ENCODE data around the gene FBXW8. TPM values are rescaled to one million over a fixed set of nuclear protein-coding genes. Genes with fewer than 3 reads are reported as not detected.

Gene FBXW8
- total RNA-seq, 1 donor from 2014 or later: 40.0 TPM

DNA sequence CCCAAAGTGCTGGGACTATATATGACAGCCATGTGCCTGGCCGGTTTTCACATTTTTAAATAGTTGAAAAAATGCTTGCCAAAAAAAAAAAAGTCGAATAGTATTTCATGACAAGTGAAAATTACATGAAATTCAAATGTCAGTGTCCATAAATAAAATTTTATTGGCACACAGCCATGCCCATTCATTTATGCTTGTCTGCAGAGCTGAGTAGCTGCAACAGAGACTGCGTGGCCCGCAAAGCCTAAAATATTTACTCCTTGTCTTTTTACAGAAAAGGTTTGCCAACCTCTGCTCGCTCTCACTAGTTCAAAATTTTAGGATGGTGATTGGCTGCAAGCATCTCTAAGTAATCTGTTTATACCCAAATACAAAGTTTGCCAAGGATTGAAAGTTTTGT, 139.3 kb downstream of the FBXW8 start:
- Mint-ChIP-seq H3K9me3 (no peaks in the 10 kb centered on the region), H3K4me1 (peaks cover 10% of the 10 kb centered on the region), H3K27me3 (ENCODE audit: low read depth) (no peaks in the 10 kb centered on the region), H3K27ac (no peak overlapping the region), H3K4me3 (no peak overlapping the region), H3K36me3 (no peaks in the 10 kb centered on the region)
- no peak for DNase-seq (ENCODE audit: low spot score in 2 of 2, unreplicated experiment in 2 of 2)
- TF ChIP-seq, protein P1, sequence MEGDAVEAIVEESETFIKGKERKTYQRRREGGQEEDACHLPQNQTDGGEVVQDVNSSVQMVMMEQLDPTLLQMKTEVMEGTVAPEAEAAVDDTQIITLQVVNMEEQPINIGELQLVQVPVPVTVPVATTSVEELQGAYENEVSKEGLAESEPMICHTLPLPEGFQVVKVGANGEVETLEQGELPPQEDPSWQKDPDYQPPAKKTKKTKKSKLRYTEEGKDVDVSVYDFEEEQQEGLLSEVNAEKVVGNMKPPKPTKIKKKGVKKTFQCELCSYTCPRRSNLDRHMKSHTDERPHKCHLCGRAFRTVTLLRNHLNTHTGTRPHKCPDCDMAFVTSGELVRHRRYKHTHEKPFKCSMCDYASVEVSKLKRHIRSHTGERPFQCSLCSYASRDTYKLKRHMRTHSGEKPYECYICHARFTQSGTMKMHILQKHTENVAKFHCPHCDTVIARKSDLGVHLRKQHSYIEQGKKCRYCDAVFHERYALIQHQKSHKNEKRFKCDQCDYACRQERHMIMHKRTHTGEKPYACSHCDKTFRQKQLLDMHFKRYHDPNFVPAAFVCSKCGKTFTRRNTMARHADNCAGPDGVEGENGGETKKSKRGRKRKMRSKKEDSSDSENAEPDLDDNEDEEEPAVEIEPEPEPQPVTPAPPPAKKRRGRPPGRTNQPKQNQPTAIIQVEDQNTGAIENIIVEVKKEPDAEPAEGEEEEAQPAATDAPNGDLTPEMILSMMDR (IDR thresholded peaks at IDR 0.05; ENCODE audit: unreplicated experiment): no peak

DNA sequence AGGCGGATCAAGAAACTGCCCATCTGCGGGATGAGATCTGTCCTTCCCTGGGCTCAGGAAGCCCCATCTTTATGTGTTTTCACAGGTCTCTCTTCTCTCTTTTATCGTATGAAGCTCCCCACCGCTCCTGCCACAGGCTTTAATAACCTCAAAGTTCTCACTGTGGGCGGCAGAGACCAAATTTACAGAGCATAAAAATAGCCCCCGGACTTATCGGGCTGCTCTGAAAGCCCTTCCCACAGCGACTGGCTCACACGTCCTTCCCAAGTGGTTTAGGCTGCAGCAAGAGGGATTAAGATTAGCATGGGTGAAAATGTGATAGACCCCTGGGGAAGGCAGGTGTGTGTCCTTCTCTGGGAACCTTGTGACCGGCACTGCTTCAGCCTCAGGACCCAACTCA, 140.6 kb downstream of the FBXW8 start:
- peaks cover 10% of the 10 kb centered on the region for H3K4me1 Mint-ChIP-seq
- no peaks in the 10 kb centered on the region for H3K27me3 Mint-ChIP-seq (ENCODE audit: low read depth)
- H3K36me3 Mint-ChIP-seq: no peaks in the 10 kb centered on the region
- no peak overlapping the region for H3K4me3 Mint-ChIP-seq
- H3K9me3 Mint-ChIP-seq: no peaks in the 10 kb centered on the region
- TF ChIP-seq, protein P1 (IDR thresholded peaks at IDR 0.05; ENCODE audit: unreplicated experiment): no peak
- H3K27ac Mint-ChIP-seq: no peak overlapping the region
- DNase-seq (ENCODE audit: low spot score in 2 of 2, unreplicated experiment in 2 of 2): no peak

DNA sequence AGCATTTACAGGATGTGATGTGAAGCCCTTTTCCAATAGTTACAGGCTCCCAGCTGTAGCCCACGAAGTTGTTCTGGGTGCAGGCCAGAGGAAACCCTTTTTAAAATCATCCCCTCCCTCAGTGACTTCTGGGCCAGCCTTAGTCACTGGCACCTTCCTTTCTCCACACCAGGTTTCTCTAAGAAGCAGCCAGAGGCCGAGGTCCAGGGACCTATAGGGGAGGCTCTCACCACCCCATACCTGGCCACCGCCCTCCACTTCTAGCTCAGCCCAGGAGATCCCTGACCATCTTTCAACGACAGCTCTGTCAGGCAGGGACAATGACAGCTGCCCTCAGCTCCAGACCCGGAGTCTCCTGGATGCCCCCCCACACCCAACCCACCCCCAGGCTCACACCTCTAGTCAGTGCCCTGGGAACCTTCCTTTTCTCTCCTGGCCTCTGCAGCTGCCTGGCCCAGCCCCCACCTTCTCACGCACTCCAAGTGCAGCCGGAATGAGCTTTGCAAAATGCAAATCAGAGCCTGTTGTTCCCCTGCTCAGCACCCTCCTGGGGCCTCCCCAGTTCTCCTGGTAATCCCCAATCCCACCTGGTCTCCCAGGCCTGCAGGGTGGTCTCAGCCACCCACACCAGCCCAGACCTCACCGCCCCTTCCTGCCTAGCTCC, 141.8 kb downstream of the FBXW8 start:
- DNase-seq (ENCODE audit: low spot score in 2 of 2, unreplicated experiment in 2 of 2): no peak
- TF ChIP-seq, protein P1 (IDR thresholded peaks at IDR 0.05; ENCODE audit: unreplicated experiment): no peak
- H3K27me3 Mint-ChIP-seq (ENCODE audit: low read depth): no peaks in the 10 kb centered on the region
- H3K4me1 Mint-ChIP-seq: peaks cover 10% of the 10 kb centered on the region
- H3K4me3 Mint-ChIP-seq: no peak overlapping the region
- no peak overlapping the region for H3K27ac Mint-ChIP-seq
- no peaks in the 10 kb centered on the region for H3K9me3 Mint-ChIP-seq
- H3K36me3 Mint-ChIP-seq: no peaks in the 10 kb centered on the region

DNA sequence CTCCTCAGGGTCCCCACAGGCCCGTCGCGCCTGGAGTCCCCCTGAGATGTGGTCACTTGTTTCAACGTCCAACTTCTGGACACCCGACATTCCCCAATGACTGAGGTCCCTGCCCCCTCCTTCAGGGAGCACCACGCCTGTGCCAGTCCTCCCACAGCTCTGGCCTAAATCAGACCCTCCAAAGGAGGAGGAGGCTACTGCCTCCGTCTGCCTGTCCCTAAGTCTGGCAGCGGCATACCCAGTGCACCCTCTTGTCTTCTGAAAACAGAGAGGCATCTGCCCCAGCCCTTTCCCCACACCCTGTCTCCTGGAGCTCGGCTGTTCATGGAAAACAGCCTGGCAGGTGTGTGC, 142.3 kb downstream of the FBXW8 start:
- no peak for DNase-seq (ENCODE audit: low spot score in 2 of 2, unreplicated experiment in 2 of 2)
- H3K4me1 Mint-ChIP-seq: peaks cover 9% of the 10 kb centered on the region
- TF ChIP-seq, protein P1 (IDR thresholded peaks at IDR 0.05; ENCODE audit: unreplicated experiment): no peak
- H3K4me3 Mint-ChIP-seq: no peak overlapping the region
- H3K36me3 Mint-ChIP-seq: no peaks in the 10 kb centered on the region
- H3K27me3 Mint-ChIP-seq (ENCODE audit: low read depth): no peaks in the 10 kb centered on the region
- no peak overlapping the region for H3K27ac Mint-ChIP-seq
- H3K9me3 Mint-ChIP-seq: no peaks in the 10 kb centered on the region

DNA sequence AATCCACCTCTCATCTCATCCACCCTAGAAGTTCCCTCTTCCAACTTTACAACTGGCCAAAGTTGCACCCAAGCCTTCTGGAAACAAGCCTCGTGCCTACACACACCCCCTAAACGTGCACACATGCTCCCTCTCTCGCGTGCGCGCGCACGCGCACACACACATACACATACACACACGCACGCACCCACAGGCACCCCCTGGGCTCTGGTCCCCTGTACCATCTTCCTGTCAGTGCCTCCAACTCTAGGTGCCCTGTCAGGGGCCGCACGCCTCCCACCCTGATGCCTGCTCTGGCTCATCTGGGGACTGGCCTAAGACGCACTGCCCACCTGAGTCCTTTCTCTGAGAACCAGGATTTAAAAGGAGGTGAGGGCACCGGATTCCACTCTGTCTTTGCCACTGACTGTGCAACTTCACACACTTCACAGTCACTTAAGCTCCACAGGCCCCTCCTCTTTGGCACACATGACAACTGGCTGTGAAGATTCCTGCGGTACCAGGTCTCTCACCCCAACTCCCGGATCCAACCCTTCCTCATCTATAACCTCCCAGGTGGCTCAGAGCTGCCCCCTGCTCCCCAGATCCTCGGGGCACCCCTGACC, 142.9 kb downstream of the FBXW8 start:
- Mint-ChIP-seq H3K4me3 (no peak overlapping the region), H3K36me3 (no peaks in the 10 kb centered on the region), H3K9me3 (no peaks in the 10 kb centered on the region), H3K27ac (no peak overlapping the region), H3K27me3 (ENCODE audit: low read depth) (no peaks in the 10 kb centered on the region), H3K4me1 (peaks cover 5% of the 10 kb centered on the region)
- TF ChIP-seq, protein P1 (IDR thresholded peaks at IDR 0.05; ENCODE audit: unreplicated experiment): no peak
- DNase-seq (ENCODE audit: low spot score in 2 of 2, unreplicated experiment in 2 of 2): no peak
